NCI-H226 (cell line): ENCODE data around the gene LRRK1.

Experiments
- DNase-seq: peaks from one replicate; pipeline ENCODE4 v3.0.0-alpha.2; 2015

LRRK1 gene

DNA sequence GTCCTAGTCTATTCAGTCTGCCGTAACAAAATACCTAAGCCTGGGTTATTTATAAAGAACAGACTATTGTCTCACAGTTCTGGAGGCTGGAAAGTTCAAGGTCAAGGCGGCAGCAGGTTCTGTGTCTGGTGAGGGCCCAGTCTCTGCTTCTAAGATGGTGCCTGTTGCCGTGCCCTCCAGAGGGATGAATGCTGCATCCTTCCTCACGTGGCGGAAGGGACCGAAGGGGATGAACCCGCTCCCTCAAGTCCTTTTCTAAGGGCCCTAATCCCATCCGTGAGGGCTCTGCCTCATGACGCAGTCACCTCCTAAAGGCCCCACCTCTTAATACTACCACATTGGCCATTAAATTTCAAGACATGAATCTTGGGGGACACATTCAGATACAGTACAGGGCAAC is 199.0 kb downstream of the LRRK1 start:
- no peak for DNase-seq

DNA sequence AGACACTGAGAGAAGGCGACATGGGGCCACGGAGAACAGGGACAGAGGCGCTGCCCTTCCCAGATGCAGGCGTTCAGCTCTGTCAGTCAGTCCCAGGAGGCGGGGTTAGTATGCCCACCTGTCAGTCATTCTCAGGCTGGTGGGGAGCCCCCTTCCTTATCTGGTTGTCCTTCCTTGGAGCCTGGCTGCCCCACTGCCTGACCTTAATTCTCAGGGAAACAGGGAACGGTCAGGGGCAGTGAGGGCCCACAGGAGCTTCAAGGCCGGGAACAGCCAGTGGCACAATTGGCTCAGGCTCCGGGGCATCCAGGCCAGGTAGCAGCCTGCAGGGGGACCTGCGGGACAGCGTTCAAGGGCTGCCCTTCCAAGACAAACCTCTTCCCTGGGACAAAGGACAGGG is 199.5 kb downstream of the LRRK1 start:
- no peak for DNase-seq

DNA sequence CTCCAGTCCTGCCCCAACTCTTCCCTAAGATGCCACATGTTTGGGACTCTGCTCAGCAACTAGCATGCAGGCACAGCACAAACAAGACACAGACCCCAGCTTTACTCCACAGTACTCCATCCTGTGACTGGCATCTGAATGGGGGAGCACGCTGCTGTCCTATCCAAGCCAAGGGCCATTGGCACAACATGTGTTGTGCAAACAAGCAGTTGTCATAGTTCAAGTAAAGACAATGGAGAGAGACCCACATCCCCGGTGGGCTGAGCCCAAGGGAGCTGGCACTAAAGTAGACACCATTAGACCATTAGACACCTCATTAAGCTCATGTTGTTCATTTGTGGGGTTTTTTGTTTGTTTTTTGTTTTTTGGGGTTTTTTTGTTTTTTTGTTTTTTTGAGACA is 200.0 kb downstream of the LRRK1 start:
- DNase-seq = no peak
